Panc1 (cell line): Measurements from ENCODE around the gene ERVV-1. TPM values are rescaled to one million over a fixed set of nuclear protein-coding genes. Genes with fewer than 3 reads are reported as not detected.

Source experiments
- ATAC-seq: fragments of 200-7000 bp; cut with Tn5 transposase; 2 replicates; pipeline ENCODE4 v1.9.1; 2020; ENCODE audit warnings: mild to moderate bottlenecking, moderate library complexity
- BruUV-seq: library from RNA; stranded (reverse); fragments of 400-500 nt; replicated peaks from 2 replicates; lab custom pipeline; 2021; lab: Mats Ljungman, UMichigan
- CTCF ChIA-PET: fragments of 300-600 bp; sonication (Branson Sonifier 250); formaldehyde crosslinking; loops from one replicate; lab custom pipeline; 2022; ENCODE audit warnings: antibody characterized with exemption; lab: Charles Lee
- POLR2A ChIA-PET: fragments of 300-600 bp; sonication (Branson Sonifier 250); formaldehyde crosslinking; loops from one replicate; lab custom pipeline; 2022; ENCODE audit warnings: antibody characterized with exemption; lab: Charles Lee
- DNase-seq: peaks from one replicate; pipeline ENCODE4 v3.0.0-alpha.2; 2010; ENCODE audit warnings: low read depth, low spot score
- H3K27ac ChIP-seq: 2 replicates; pipeline ENCODE4 v1.5.1; 2011; ENCODE audit warnings: mild to moderate bottlenecking, low read length, inconsistent platforms
- H3K27me3 ChIP-seq: fragments of 200-500 bp; sonication (Bioruptor generic); 2 replicates; pipeline ENCODE4 v1.6.0; 2014; ENCODE audit warnings: low read length, inconsistent platforms; ENCODE audit not compliant: control insufficient read depth, insufficient read depth
- H3K36me3 ChIP-seq: fragments of 200-500 bp; sonication (Bioruptor generic); 2 replicates; pipeline ENCODE4 v1.5.1; 2014; ENCODE audit warnings: inconsistent platforms, mild to moderate bottlenecking, low read length, moderate library complexity; ENCODE audit not compliant: control insufficient read depth, insufficient read depth
- H3K4me1 ChIP-seq: 2 replicates; pipeline ENCODE4 v1.5.1; 2011; ENCODE audit warnings: inconsistent platforms, mild to moderate bottlenecking, low read length, moderate library complexity; ENCODE audit not compliant: control insufficient read depth, insufficient read depth
- H3K4me3 ChIP-seq, 2 experiments: 2 replicates each; pipeline ENCODE4 v1.5.1; 2011 to 2012; ENCODE audit warnings: low read depth in 2 of 2, low read length in 2 of 2, mild to moderate bottlenecking in 2 of 2, inconsistent platforms in 1 of 2, moderate library complexity in 1 of 2
- H3K9me3 ChIP-seq: fragments of 200-500 bp; sonication (Bioruptor generic); 2 replicates; pipeline ENCODE4 v1.5.1; 2014; ENCODE audit warnings: low read depth, mild to moderate bottlenecking, inconsistent platforms, low read length, moderate library complexity; ENCODE audit not compliant: control insufficient read depth, insufficient read depth
- POLR2AphosphoS5 ChIP-seq: IDR thresholded peaks from 2 replicates; pipeline ENCODE4 v1.6.1; 2012; ENCODE audit warnings: mild to moderate bottlenecking, low read depth, low read length, moderate library complexity
- SIN3A ChIP-seq: IDR thresholded peaks from 2 replicates; pipeline ENCODE4 v1.6.1; 2012; ENCODE audit warnings: low read depth, mild to moderate bottlenecking, low read length, moderate library complexity, borderline replicate concordance; ENCODE audit not compliant: insufficient read depth
- TCF7L2 ChIP-seq: IDR thresholded peaks from 2 replicates; pipeline ENCODE4 v1.6.1; 2011; ENCODE audit warnings: mild to moderate bottlenecking, low read depth, low read length, inconsistent platforms
- in situ Hi-C: cut with HindIII; loops from 2 replicates; pipeline ENCODE4 v1.10.0; 2016; ENCODE audit warnings: low sequenced_read_pairs, low pct_unique_long_range_greater_than_20kb
- intact Hi-C: fragments of 100-400 bp; cut with micrococcal nuclease; formaldehyde crosslinking; loops from one replicate; pipeline ENCODE4 v1.10.0; 2022; ENCODE audit not compliant: unreplicated experiment
- total RNA-seq: library from RNA; stranded (reverse); gene quantifications from one replicate; pipeline ENCODE4 v1.2.1, GENCODE V29; 2021; ENCODE audit not compliant: unreplicated experiment
- TF ChIP-seq, protein P1 (sequence below): fragments of 450-650 bp; IDR thresholded peaks from 2 replicates; pipeline ENCODE4 v1.5.1; 2017; ENCODE audit warnings: mild to moderate bottlenecking
- TF ChIP-seq, protein P2 (sequence below), 2 experiments: IDR thresholded peaks; 2 replicates each; pipeline ENCODE4 v1.6.1; 2011 to 2012; ENCODE audit warnings: low read depth in 2 of 2, control low read depth in 1 of 2, low read length in 1 of 2, mild to moderate bottlenecking in 1 of 2, moderate library complexity in 1 of 2; ENCODE audit not compliant: insufficient read depth in 1 of 2

ERVV-1 gene
- total RNA-seq, 1 experiment from 2014 or later, result not detected

DNA sequence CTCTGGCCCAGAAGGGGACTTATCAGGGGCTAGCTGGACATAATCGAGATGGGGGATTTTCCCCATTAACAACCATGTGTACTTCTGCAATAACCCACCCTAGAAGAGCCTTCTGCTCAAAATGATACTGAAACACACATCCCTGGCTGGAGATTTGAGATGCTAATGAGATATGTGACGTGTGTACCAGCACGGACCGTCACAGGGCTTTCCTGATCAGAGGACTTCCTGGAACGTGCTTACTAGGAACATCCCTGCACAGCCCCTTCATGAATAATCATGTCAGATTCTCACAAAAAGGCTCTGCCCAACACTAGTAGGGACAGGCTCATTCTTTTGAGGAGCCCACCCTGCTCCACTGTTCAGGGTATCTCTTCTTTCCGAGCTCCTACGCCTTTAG lies 6.5 kb upstream of the ERVV-1 start:
- ChIA-PET CTCF (no interaction called here), POLR2A (interaction anchor here (1.1 kb wide), 1 partner anchor 13 kb away, joined by 3 read pairs; no protein-coding TSS in a partner anchor)
- no peaks in the 10 kb centered on the region for H3K9me3 ChIP-seq
- no peak for DNase-seq
- TF ChIP-seq TCF7L2 (no peak), SIN3A (no peak), POLR2AphosphoS5 (no peak)
- TF ChIP-seq, protein P1, sequence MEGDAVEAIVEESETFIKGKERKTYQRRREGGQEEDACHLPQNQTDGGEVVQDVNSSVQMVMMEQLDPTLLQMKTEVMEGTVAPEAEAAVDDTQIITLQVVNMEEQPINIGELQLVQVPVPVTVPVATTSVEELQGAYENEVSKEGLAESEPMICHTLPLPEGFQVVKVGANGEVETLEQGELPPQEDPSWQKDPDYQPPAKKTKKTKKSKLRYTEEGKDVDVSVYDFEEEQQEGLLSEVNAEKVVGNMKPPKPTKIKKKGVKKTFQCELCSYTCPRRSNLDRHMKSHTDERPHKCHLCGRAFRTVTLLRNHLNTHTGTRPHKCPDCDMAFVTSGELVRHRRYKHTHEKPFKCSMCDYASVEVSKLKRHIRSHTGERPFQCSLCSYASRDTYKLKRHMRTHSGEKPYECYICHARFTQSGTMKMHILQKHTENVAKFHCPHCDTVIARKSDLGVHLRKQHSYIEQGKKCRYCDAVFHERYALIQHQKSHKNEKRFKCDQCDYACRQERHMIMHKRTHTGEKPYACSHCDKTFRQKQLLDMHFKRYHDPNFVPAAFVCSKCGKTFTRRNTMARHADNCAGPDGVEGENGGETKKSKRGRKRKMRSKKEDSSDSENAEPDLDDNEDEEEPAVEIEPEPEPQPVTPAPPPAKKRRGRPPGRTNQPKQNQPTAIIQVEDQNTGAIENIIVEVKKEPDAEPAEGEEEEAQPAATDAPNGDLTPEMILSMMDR, result no peak
- TF ChIP-seq, protein P2, sequence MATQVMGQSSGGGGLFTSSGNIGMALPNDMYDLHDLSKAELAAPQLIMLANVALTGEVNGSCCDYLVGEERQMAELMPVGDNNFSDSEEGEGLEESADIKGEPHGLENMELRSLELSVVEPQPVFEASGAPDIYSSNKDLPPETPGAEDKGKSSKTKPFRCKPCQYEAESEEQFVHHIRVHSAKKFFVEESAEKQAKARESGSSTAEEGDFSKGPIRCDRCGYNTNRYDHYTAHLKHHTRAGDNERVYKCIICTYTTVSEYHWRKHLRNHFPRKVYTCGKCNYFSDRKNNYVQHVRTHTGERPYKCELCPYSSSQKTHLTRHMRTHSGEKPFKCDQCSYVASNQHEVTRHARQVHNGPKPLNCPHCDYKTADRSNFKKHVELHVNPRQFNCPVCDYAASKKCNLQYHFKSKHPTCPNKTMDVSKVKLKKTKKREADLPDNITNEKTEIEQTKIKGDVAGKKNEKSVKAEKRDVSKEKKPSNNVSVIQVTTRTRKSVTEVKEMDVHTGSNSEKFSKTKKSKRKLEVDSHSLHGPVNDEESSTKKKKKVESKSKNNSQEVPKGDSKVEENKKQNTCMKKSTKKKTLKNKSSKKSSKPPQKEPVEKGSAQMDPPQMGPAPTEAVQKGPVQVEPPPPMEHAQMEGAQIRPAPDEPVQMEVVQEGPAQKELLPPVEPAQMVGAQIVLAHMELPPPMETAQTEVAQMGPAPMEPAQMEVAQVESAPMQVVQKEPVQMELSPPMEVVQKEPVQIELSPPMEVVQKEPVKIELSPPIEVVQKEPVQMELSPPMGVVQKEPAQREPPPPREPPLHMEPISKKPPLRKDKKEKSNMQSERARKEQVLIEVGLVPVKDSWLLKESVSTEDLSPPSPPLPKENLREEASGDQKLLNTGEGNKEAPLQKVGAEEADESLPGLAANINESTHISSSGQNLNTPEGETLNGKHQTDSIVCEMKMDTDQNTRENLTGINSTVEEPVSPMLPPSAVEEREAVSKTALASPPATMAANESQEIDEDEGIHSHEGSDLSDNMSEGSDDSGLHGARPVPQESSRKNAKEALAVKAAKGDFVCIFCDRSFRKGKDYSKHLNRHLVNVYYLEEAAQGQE (IDR thresholded peaks at IDR 0.05; ENCODE audit: insufficient read depth in 1 of 2, low read depth in 2 of 2, low read length in 1 of 2), result no peak
- H3K4me1 ChIP-seq, result no peaks in the 10 kb centered on the region
- no TSS peak for BruUV-seq
- no peaks in the 10 kb centered on the region for H3K27me3 ChIP-seq
- in situ Hi-C loops, result no loop called here
- intact Hi-C loops, result no loop called here
- no peak overlapping the region for H3K4me3 ChIP-seq
- no peaks in the 10 kb centered on the region for H3K36me3 ChIP-seq
- no peak for ATAC-seq
- H3K27ac ChIP-seq, result no peak overlapping the region

DNA sequence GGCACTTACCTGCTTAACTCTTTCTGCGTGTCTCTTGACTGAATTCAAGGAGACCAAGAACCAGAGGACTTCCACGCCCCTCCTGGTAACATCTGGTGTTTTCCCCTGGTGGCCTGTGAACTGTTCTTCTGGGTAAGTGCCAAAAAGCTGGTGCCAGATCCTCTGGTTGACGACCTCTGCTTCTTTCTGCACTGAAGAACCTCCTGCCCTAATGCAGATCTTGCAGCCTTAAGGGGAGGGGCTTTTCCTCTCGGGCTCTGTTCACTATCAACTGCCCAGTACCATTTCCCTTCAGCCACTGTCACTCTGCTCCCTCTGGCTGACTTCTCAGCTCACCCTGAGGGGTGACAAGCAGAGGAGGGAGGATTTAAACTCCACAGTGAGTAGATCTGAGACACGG lies 6.1 kb upstream of the ERVV-1 start:
- no peak for TF ChIP-seq SIN3A
- TF ChIP-seq, protein P1, result no peak
- TF ChIP-seq, protein P2 (IDR thresholded peaks at IDR 0.05; ENCODE audit: insufficient read depth in 1 of 2, low read depth in 2 of 2, low read length in 1 of 2), result no peak
- no peak for TF ChIP-seq POLR2AphosphoS5
- no peak for TF ChIP-seq TCF7L2
- Histone ChIP-seq H3K36me3 (no peaks in the 10 kb centered on the region), H3K27me3 (no peaks in the 10 kb centered on the region), H3K9me3 (no peaks in the 10 kb centered on the region), H3K27ac (no peak overlapping the region), H3K4me3 (no peak overlapping the region), H3K4me1 (no peaks in the 10 kb centered on the region)
- DNase-seq, result no peak
- CTCF ChIA-PET, result no interaction called here
- intact Hi-C loops (no loop called here), in situ Hi-C loops (no loop called here)
- no peak; the same call in 1 of the 2 replicates for ATAC-seq
- POLR2A ChIA-PET, result interaction anchor here (1.1 kb wide), 1 partner anchor 14 kb away, joined by 3 read pairs; no protein-coding TSS in a partner anchor
- no TSS peak for BruUV-seq
